GM08714 (cell line): ENCODE measurements around the gene CSHL1.
"Not testable (repeated sequence)": the region's sequence is repeated elsewhere in the genome, so short reads cannot be mapped to it uniquely, and the experiment has no call there.

Experiments used
- H3K4me3 ChIP-seq: fragments of 200-500 bp; sonication (Bioruptor generic); 2 replicates; pipeline ENCODE4 v1.5.1; 2014; ENCODE audit warnings: mild to moderate bottlenecking, low read length, inconsistent platforms
- ZNF274 ChIP-seq: IDR thresholded peaks from 2 replicates; pipeline ENCODE4 v1.6.1; 2012; ENCODE audit warnings: mild to moderate bottlenecking, low read depth, low read length

Gene CSHL1

GRCh38 chr17:63918305-63918704 lies 7.2 kb upstream of the CSHL1 start:
- H3K4me3 ChIP-seq, result no peak overlapping the region
- no peak for TF ChIP-seq ZNF274

GRCh38 chr17:63917646-63918045 lies 6.6 kb upstream of the CSHL1 start:
- H3K4me3 ChIP-seq, result no peak overlapping the region
- no peak for TF ChIP-seq ZNF274

- not testable (repeated sequence) for H3K4me3 ChIP-seq
These were observed 6.1 kb upstream of the CSHL1 start for GRCh38 chr17:63917206-63917605.

GRCh38 chr17:63916566-63917185 lies 5.6 kb upstream of the CSHL1 start:
- TF ChIP-seq ZNF274, result no peak
- no peak overlapping the region for H3K4me3 ChIP-seq

- not testable (repeated sequence) for H3K4me3 ChIP-seq
These were observed 4.7 kb upstream of the CSHL1 start for GRCh38 chr17:63915753-63916152.

- TF ChIP-seq ZNF274, result no peak
- no peak overlapping the region for H3K4me3 ChIP-seq
These were observed 3.4 kb upstream of the CSHL1 start for GRCh38 chr17:63914471-63914870.

GRCh38 chr17:63911657-63912100 lies 621 bp upstream of the CSHL1 start:
- H3K4me3 ChIP-seq, result no peak overlapping the region
- TF ChIP-seq ZNF274, result no peak

- H3K4me3 ChIP-seq, result no peak overlapping the region
- TF ChIP-seq ZNF274, result no peak
These were observed 962 bp downstream of the CSHL1 start for GRCh38 chr17:63910096-63910495.

GRCh38 chr17:63909586-63909985 lies 1.5 kb downstream of the CSHL1 start:
- not testable (repeated sequence) for H3K4me3 ChIP-seq

- H3K4me3 ChIP-seq, result not testable (repeated sequence)
These were observed 3.8 kb downstream of the CSHL1 start for GRCh38 chr17:63907161-63907778.

- H3K4me3 ChIP-seq, result not testable (repeated sequence)
These were observed 6.3 kb downstream of the CSHL1 start for GRCh38 chr17:63904796-63905195.

- not testable (repeated sequence) for H3K4me3 ChIP-seq
These were observed 7.3 kb downstream of the CSHL1 start for GRCh38 chr17:63903787-63904201.

- not testable (repeated sequence) for H3K4me3 ChIP-seq
These were observed 9.1 kb downstream of the CSHL1 start for GRCh38 chr17:63901971-63902370.

GRCh38 chr17:63898899-63899798 lies 11.9 kb downstream of the CSHL1 start:
- not testable (repeated sequence) for H3K4me3 ChIP-seq

GRCh38 chr17:63896524-63897354 lies 14.3 kb downstream of the CSHL1 start, which contains the start of gene CSH1:
TSS of gene CSH1 (minus strand) at chr17:63896574. CDS start at chr17:63896511, 63 bp downstream.
- not testable (repeated sequence) for H3K4me3 ChIP-seq

GRCh38 chr17:63894821-63895220 lies 16.2 kb downstream of the CSHL1 start:
- H3K4me3 ChIP-seq, result not testable (repeated sequence)

GRCh38 chr17:63894021-63894420 lies 17.0 kb downstream of the CSHL1 start:
- not testable (repeated sequence) for H3K4me3 ChIP-seq

- not testable (repeated sequence) for H3K4me3 ChIP-seq
These were observed 18.6 kb downstream of the CSHL1 start for GRCh38 chr17:63892316-63893037.

GRCh38 chr17:63889026-63889848 lies 21.8 kb downstream of the CSHL1 start:
- H3K4me3 ChIP-seq, result not testable (repeated sequence)
